Thyroid gland (tissue), 4 donors: ENCODE data around the gene CRYL1.

Experiments used
- CTCF ChIP-seq, 6 experiments: fragments of 200-600 bp in 3 of 6; fragments of 450-650 bp in 3 of 6; sonication (generic) in 3 of 6; IDR thresholded peaks; one replicate each; pipeline ENCODE4 v1.5.1; 2016 to 2019; ENCODE audit warnings: antibody characterized with exemption in 6 of 6, mild to moderate bottlenecking in 2 of 6, inconsistent platforms in 1 of 6, moderate library complexity in 1 of 6
- POLR2A ChIP-seq, 2 donors: fragments of 450-650 bp; IDR thresholded peaks; one replicate each; pipeline ENCODE4 v1.6.1; 2017; ENCODE audit warnings: antibody characterized with exemption in 2 of 2, mild to moderate bottlenecking in 2 of 2, moderate library complexity in 1 of 2

GRCh38 chr13:20518660-20519100 lies 7.0 kb downstream of the CRYL1 start:
- TF ChIP-seq CTCF (IDR thresholded peaks at IDR 0.05) = no peak
- no peak for TF ChIP-seq POLR2A (IDR thresholded peaks at IDR 0.05)
